Measurements from ENCODE around the gene ILDR1.

DNA sequence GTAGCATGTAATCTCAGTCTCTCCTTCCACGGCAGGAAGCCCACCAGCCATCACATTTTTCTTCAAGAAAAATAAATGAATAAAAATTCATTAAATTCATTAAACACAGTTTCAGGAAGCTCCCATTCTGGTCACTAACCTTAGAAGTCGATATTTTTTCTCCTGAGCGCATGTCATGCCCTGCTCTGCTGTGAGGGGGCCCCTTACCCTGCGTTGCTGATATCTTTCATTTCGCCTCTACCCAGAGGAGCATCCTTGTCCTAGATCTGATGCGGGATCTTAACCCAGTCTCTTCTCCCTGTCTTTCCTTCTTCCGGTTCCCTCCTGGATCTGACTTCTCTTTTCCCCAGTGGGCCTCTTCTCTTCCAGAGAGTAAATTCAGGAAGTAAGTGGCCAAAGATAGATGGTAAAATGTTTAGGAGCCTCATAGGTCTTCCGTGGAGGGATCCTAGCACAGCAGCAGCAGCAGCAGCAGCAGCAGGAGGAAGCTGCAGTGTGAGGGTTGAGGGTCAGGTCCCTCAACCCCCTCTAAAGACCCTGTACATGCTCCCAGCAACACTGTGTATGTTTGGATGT lies 1.4 kb upstream of the ILDR1 start:
- no peak for TF ChIP-seq POLR2A (IDR thresholded peaks at IDR 0.05)
- TF ChIP-seq POLR2AphosphoS5 (IDR thresholded peaks at IDR 0.05) = no peak
